IgD-negative memory B cell (primary cell): ENCODE measurements around the gene PRKCE. TPM values are rescaled to one million over a fixed set of nuclear protein-coding genes. Genes with fewer than 3 reads are reported as not detected.

ENCODE experiments used
- H3K27ac Mint-ChIP-seq, 3 donors: one replicate each; pipeline ENCODE4 v1.8.0; 2020 to 2022; ENCODE audit warnings: mild to moderate bottlenecking in 3 of 3, mixed read lengths in 3 of 3, moderate library complexity in 1 of 3
- H3K27me3 Mint-ChIP-seq: one replicate; pipeline ENCODE4 v1.8.0; 2021; ENCODE audit warnings: mixed read lengths
- H3K36me3 Mint-ChIP-seq: one replicate; pipeline ENCODE4 v1.8.0; 2020; ENCODE audit warnings: mild to moderate bottlenecking, mixed read lengths
- H3K4me1 Mint-ChIP-seq, 3 donors: one replicate each; pipeline ENCODE4 v1.8.0; 2020 to 2022; ENCODE audit warnings: mixed read lengths in 3 of 3, mild to moderate bottlenecking in 1 of 3
- H3K4me3 Mint-ChIP-seq, 4 donors: one replicate each; pipeline ENCODE4 v1.8.0; 2020 to 2022; ENCODE audit warnings: mild to moderate bottlenecking in 4 of 4, mixed read lengths in 4 of 4, moderate library complexity in 3 of 4
- H3K9me3 Mint-ChIP-seq, 3 donors: one replicate each; pipeline ENCODE4 v1.8.0; 2020 to 2021; ENCODE audit warnings: mixed read lengths in 3 of 3, mild to moderate bottlenecking in 1 of 3
- polyA plus RNA-seq: library from polyadenylated mRNA; unstranded; fragments of 300-500 nt; fragmentation: Illumina TruSeq; gene quantifications from one replicate; pipeline ENCODE4 v1.2.3, GENCODE V29; 2021

The PRKCE gene
- polyA plus RNA-seq, 1 donor from 2014 or later = 12.7 TPM

GRCh38 chr2:45765007-45765727, 113.7 kb downstream of the PRKCE start:
- Mint-ChIP-seq H3K27ac (peak overlapping the region in 2 of 3 donors; percentile 31 to 54), H3K4me3 (peak overlapping the region in 1 of 4 donors; percentile 52), H3K27me3 (no peaks in the 10 kb centered on the region), H3K4me1 (peaks cover 23 to 42% (median 31%) of the 10 kb centered on the region in 3 donors), H3K36me3 (no peaks in the 10 kb centered on the region), H3K9me3 (no peaks in the 10 kb centered on the region)

- H3K36me3 Mint-ChIP-seq = no peaks in the 10 kb centered on the region
- H3K4me1 Mint-ChIP-seq = peaks cover 23 to 39% (median 32%) of the 10 kb centered on the region in 3 donors
- H3K27ac Mint-ChIP-seq = peak overlapping the region in 2 of 3 donors; percentile 14 to 64
- peak overlapping the region in 1 of 4 donors; percentile 37 for H3K4me3 Mint-ChIP-seq
- no peaks in the 10 kb centered on the region for H3K9me3 Mint-ChIP-seq
- no peaks in the 10 kb centered on the region for H3K27me3 Mint-ChIP-seq
Measured at GRCh38 chr2:45765728-45766254, 114.3 kb downstream of the PRKCE start.

DNA sequence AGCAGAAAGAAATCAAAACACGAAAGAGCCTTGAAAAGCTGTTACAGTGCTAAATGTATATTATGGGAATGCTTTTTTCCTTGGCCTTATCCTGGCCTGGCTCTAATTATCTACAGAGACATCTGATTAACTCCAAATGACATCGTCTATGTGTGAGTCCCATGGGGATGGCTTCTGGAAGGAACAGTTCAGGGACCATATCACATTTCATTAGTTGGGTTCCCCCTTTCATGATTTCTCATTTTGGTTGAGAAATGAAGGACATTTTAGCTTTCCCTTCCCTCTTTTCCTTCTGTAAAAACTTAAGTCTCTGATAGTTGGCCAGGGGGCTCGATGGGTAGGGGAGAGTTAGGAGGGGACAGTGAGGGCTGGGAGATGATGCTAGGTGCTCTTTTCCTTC, 116.7 kb downstream of the PRKCE start:
- peak overlapping the region in 1 of 4 donors; percentile 71 for H3K4me3 Mint-ChIP-seq
- no peaks in the 10 kb centered on the region for H3K36me3 Mint-ChIP-seq
- no peak overlapping the region for H3K27ac Mint-ChIP-seq
- no peaks in the 10 kb centered on the region for H3K9me3 Mint-ChIP-seq
- peaks cover 20 to 39% (median 33%) of the 10 kb centered on the region in 3 donors for H3K4me1 Mint-ChIP-seq
- H3K27me3 Mint-ChIP-seq = no peaks in the 10 kb centered on the region

DNA sequence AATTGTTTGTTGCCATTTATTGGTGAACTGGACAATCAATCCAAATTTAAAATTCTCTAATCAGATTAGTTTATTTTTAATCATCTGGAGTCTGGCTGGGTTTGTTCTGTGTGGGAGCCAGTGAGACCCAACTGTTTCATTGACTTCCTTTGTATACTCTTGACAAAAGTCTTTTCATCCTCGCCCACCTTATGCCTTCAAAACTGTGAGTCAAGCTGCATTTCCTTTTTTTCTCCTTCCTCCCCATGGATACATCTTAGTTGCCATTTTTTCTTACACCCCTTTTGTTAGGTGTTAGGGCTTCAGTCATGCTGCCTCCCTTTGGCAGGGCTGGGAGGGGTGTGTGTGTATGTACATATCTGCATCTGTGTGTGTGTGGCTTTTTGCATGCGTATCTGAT, 117.6 kb downstream of the PRKCE start:
- peak overlapping the region in 1 of 3 donors; percentile 13 for H3K27ac Mint-ChIP-seq
- no peaks in the 10 kb centered on the region for H3K36me3 Mint-ChIP-seq
- no peaks in the 10 kb centered on the region for H3K27me3 Mint-ChIP-seq
- H3K4me1 Mint-ChIP-seq = peaks cover 18 to 34% (median 31%) of the 10 kb centered on the region in 3 donors
- H3K9me3 Mint-ChIP-seq = no peaks in the 10 kb centered on the region
- H3K4me3 Mint-ChIP-seq = no peak overlapping the region

GRCh38 chr2:45769854-45770576, 118.5 kb downstream of the PRKCE start:
- Mint-ChIP-seq H3K36me3 (no peaks in the 10 kb centered on the region), H3K4me3 (no peak overlapping the region), H3K27ac (peak overlapping the region in 1 of 3 donors; percentile 69), H3K27me3 (no peaks in the 10 kb centered on the region), H3K9me3 (no peaks in the 10 kb centered on the region), H3K4me1 (peaks cover 21 to 30% (median 28%) of the 10 kb centered on the region in 3 donors)

DNA sequence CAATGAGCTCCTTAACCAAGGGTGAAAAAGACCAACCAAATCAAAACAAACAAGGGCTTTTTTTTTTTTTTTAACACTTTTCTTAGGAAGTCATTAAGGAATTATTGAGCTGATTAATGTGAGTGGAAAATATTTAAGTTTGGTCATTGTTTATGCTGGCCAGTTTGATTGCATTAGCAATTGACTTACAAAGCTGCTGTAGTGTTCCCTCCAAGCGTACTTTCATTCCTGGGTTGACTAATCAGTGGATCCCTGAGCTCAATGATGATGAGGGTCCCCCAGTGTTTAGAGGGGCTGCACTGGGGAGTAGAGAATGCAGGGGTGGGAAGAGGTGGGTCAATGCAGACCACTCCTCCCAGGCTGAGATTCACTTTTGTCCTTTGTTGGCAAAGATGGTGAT, 119.3 kb downstream of the PRKCE start:
- H3K27ac Mint-ChIP-seq = peak overlapping the region in 1 of 3 donors; percentile 69
- no peaks in the 10 kb centered on the region for H3K9me3 Mint-ChIP-seq
- peaks cover 20 to 26% (median 24%) of the 10 kb centered on the region in 3 donors for H3K4me1 Mint-ChIP-seq
- no peaks in the 10 kb centered on the region for H3K27me3 Mint-ChIP-seq
- H3K4me3 Mint-ChIP-seq = peak overlapping the region in 1 of 4 donors; percentile 30
- H3K36me3 Mint-ChIP-seq = no peaks in the 10 kb centered on the region

GRCh38 chr2:45771261-45771660, 119.8 kb downstream of the PRKCE start:
- no peaks in the 10 kb centered on the region for H3K9me3 Mint-ChIP-seq
- H3K4me3 Mint-ChIP-seq = no peak overlapping the region
- peak overlapping the region in 1 of 3 donors; percentile 71 for H3K27ac Mint-ChIP-seq
- H3K4me1 Mint-ChIP-seq = peaks cover 22 to 27% (median 24%) of the 10 kb centered on the region in 3 donors
- H3K36me3 Mint-ChIP-seq = no peaks in the 10 kb centered on the region
- no peaks in the 10 kb centered on the region for H3K27me3 Mint-ChIP-seq

GRCh38 chr2:45772038-45772437, 120.6 kb downstream of the PRKCE start:
- no peak overlapping the region for H3K4me3 Mint-ChIP-seq
- no peaks in the 10 kb centered on the region for H3K36me3 Mint-ChIP-seq
- H3K27ac Mint-ChIP-seq = peak overlapping the region in 1 of 3 donors; percentile 71
- no peaks in the 10 kb centered on the region for H3K27me3 Mint-ChIP-seq
- H3K9me3 Mint-ChIP-seq = no peaks in the 10 kb centered on the region
- H3K4me1 Mint-ChIP-seq = peaks cover 24 to 31% (median 25%) of the 10 kb centered on the region in 3 donors

- Mint-ChIP-seq H3K27me3 (no peaks in the 10 kb centered on the region), H3K36me3 (no peaks in the 10 kb centered on the region), H3K9me3 (no peaks in the 10 kb centered on the region), H3K27ac (peak overlapping the region in 1 of 3 donors; percentile 76), H3K4me3 (no peak overlapping the region), H3K4me1 (peaks cover 28 to 31% (median 30%) of the 10 kb centered on the region in 3 donors)
Measured at GRCh38 chr2:45773909-45774308, 122.4 kb downstream of the PRKCE start.

DNA sequence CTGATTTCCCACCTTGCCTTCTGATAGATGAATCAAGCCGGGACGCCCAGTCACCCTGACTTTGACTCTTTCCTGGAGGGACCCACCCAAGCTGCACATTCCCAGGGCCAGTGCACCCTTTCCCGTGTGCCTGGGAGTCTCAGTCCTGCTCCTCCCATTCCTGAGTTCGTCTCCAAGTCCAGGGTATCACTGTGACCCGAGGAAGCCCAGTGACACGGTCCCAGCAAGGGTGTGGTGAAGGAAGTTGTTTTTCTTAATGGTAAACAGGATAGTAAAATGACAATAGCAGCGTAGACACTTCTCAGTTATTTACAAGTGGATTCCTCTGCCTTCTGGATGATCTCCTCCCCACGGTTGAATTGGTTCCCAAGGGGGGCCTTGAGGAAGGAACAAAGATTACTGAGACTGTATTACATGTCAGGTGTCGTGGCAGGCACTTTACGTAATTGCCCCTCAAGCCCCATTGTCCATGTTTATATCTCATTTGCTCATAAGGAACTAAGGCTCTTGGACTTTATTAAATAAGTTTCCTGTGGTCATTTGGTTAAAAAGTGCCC, 123.3 kb downstream of the PRKCE start:
- Mint-ChIP-seq H3K9me3 (no peaks in the 10 kb centered on the region), H3K27ac (peak overlapping the region; percentile 33 to 63 (median 59)), H3K27me3 (no peaks in the 10 kb centered on the region), H3K4me1 (peaks cover 26 to 29% (median 28%) of the 10 kb centered on the region in 3 donors), H3K4me3 (no peak overlapping the region), H3K36me3 (no peaks in the 10 kb centered on the region)

GRCh38 chr2:45776160-45776955, 124.9 kb downstream of the PRKCE start:
- Mint-ChIP-seq H3K27ac (peak overlapping the region in 1 of 3 donors; percentile 33), H3K36me3 (peaks cover 2% of the 10 kb centered on the region), H3K9me3 (no peaks in the 10 kb centered on the region), H3K4me3 (peak overlapping the region in 2 of 4 donors; percentile 1 to 42), H3K27me3 (no peaks in the 10 kb centered on the region), H3K4me1 (peaks cover 31 to 35% (median 34%) of the 10 kb centered on the region in 3 donors)

- H3K27me3 Mint-ChIP-seq = no peaks in the 10 kb centered on the region
- H3K27ac Mint-ChIP-seq = peak overlapping the region in 2 of 3 donors; percentile 53 to 78
- no peaks in the 10 kb centered on the region for H3K9me3 Mint-ChIP-seq
- peaks cover 10% of the 10 kb centered on the region for H3K36me3 Mint-ChIP-seq
- H3K4me3 Mint-ChIP-seq = peak overlapping the region in 3 of 4 donors; percentile 24 to 76 (median 64)
- H3K4me1 Mint-ChIP-seq = peaks cover 31 to 39% (median 35%) of the 10 kb centered on the region in 3 donors
Measured at GRCh38 chr2:45777996-45778719, 126.7 kb downstream of the PRKCE start.

DNA sequence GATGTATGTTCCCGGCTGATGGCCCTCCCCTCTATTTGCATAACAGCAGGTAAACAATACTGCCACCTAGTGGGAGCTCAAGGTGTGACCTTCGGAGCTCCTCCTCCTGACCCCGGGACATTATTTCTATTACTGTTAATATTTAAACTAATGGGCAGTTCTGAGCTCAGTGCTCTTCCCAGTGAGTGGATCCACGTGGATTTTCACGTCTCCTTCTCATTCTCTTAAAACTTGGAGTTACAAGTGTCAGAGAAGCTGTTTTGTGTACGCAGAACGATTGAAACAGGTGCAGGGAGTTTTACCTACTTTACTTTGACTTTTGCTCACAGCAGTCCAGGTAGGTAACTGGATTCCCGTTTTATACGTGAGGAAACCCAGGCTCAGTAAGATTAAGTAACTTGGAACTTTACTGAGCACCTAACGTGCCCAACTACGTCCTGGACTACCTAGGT, 127.3 kb downstream of the PRKCE start:
- H3K4me1 Mint-ChIP-seq = peaks cover 31 to 41% (median 35%) of the 10 kb centered on the region in 3 donors
- H3K27me3 Mint-ChIP-seq = no peaks in the 10 kb centered on the region
- peak overlapping the region in 2 of 3 donors; percentile 53 to 78 for H3K27ac Mint-ChIP-seq
- no peaks in the 10 kb centered on the region for H3K9me3 Mint-ChIP-seq
- peaks cover 10% of the 10 kb centered on the region for H3K36me3 Mint-ChIP-seq
- peak overlapping the region in 3 of 4 donors; percentile 24 to 76 (median 64) for H3K4me3 Mint-ChIP-seq
